ENCODE measurements around the gene IPO5. TPM values are rescaled to one million over a fixed set of nuclear protein-coding genes. Genes with fewer than 3 reads are reported as not detected.

The IPO5 gene
- total and polyA plus RNA-seq, 2 of the 4 experiments (the other 2 are of a cell fraction), result 89.2 to 270 TPM

GRCh38 chr13:97935071-97935470, 18.4 kb upstream of the IPO5 start:
- Histone ChIP-seq H2BK15ac (ENCODE audit: low read depth, low read length) (no peak overlapping the region), H3K4ac (ENCODE audit: low read depth, low read length) (no peak overlapping the region), H2BK120ac (ENCODE audit: low read depth, low read length) (no peak overlapping the region), H3K14ac (replicated peaks; ENCODE audit: low read depth, low read length) (no peak overlapping the region), H4K5ac (ENCODE audit: low read depth, low read length) (no peak overlapping the region), H3K4me3 (ENCODE audit: insufficient read depth, low read depth, low read length) (no peak overlapping the region), H2AK5ac (ENCODE audit: low read depth, low read length) (no peak overlapping the region), H3K79me1 (ENCODE audit: low read depth in 1 of 2, low read length in 2 of 2) (no peaks in the 10 kb centered on the region), H3K4me1 (ENCODE audit: control insufficient read depth, insufficient read depth, low read length) (no peaks in the 10 kb centered on the region), H3K9me1 (ENCODE audit: insufficient read depth, low read length) (no peaks in the 10 kb centered on the region), H2AFZ (replicated peaks; ENCODE audit: low read length, poor library complexity) (no peak overlapping the region), H4K91ac (ENCODE audit: insufficient read depth, low read depth, low read length) (no peak overlapping the region), H4K20me1 (ENCODE audit: insufficient read depth, low read length) (no peaks in the 10 kb centered on the region), H2AK9ac (replicated peaks; ENCODE audit: low read depth, low read length, poor library complexity) (no peak overlapping the region), H3K9ac (ENCODE audit: low read depth, low read length) (no peak overlapping the region), H2BK5ac (ENCODE audit: low read depth, low read length, poor library complexity, severe bottlenecking) (no peak overlapping the region), H3K27ac (ENCODE audit: insufficient read depth, low read length) (no peak overlapping the region), H3K56ac (ENCODE audit: extremely low read depth, insufficient read depth, low read length) (no peak overlapping the region), H4K8ac (ENCODE audit: low read depth in 2 of 2, low read length in 2 of 2) (no peak overlapping the region), H3K23ac (ENCODE audit: low read depth, low read length) (no peak overlapping the region), H3K18ac (ENCODE audit: low read depth, low read length) (no peak overlapping the region), H2BK20ac (ENCODE audit: low read depth, low read length) (no peak overlapping the region), H3K4me2 (ENCODE audit: low read depth, low read length) (no peak overlapping the region), H3K27me3 (ENCODE audit: control insufficient read depth, insufficient read depth, low read length) (no peaks in the 10 kb centered on the region), H3K36me3 (ENCODE audit: control insufficient read depth, insufficient read depth, low read length) (no peaks in the 10 kb centered on the region), H3K9me3 (ENCODE audit: control insufficient read depth, insufficient read depth, low read length) (no peaks in the 10 kb centered on the region)
- no TSS peak for BruUV-seq (replicated peaks)
- dilution Hi-C loops (cut with HindIII; ENCODE audit: low sequenced_read_pairs, unreplicated experiment) (no loop called here), in situ Hi-C loops (cut with MboI; ENCODE audit: low sequenced_read_pairs) (no loop called here), intact Hi-C loops (cut with micrococcal nuclease) (no loop called here)
- DNase-seq (no peak), ATAC-seq (ENCODE audit: low read depth) (no peak)
- ChIA-PET POLR2A (ENCODE audit: unreplicated experiment) (no interaction called here), CTCF (no interaction called here)
- WGBS, 2 experiments (ENCODE audit: extremely low coverage in 2 of 2, insufficient read length in 1 of 2), result no CpG with 5 or more reads among the region's 2 CpGs
- TF ChIP-seq FOS (IDR thresholded peaks at IDR 0.05; ENCODE audit: low read depth, low read length), result no peak
- no peak for TF ChIP-seq CHD1 (IDR thresholded peaks at IDR 0.05; ENCODE audit: low read depth, low read length)
- no peak for TF ChIP-seq CTCF (conservative IDR thresholded peaks at IDR 0.05; ENCODE audit: low read depth, low read length)
- TF ChIP-seq BHLHE40 (IDR thresholded peaks at IDR 0.05; ENCODE audit: low read depth, low read length), result no peak
- no peak for TF ChIP-seq RAD21 (IDR thresholded peaks at IDR 0.05; ENCODE audit: low read length)
- TF ChIP-seq, protein P1, sequence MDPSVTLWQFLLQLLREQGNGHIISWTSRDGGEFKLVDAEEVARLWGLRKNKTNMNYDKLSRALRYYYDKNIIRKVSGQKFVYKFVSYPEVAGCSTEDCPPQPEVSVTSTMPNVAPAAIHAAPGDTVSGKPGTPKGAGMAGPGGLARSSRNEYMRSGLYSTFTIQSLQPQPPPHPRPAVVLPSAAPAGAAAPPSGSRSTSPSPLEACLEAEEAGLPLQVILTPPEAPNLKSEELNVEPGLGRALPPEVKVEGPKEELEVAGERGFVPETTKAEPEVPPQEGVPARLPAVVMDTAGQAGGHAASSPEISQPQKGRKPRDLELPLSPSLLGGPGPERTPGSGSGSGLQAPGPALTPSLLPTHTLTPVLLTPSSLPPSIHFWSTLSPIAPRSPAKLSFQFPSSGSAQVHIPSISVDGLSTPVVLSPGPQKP (IDR thresholded peaks at IDR 0.05; ENCODE audit: borderline replicate concordance, low read depth, low read length), result no peak
- TF ChIP-seq NFE2L2 (IDR thresholded peaks at IDR 0.05; ENCODE audit: low read depth, low read length), result no peak
- TF ChIP-seq, protein P2, sequence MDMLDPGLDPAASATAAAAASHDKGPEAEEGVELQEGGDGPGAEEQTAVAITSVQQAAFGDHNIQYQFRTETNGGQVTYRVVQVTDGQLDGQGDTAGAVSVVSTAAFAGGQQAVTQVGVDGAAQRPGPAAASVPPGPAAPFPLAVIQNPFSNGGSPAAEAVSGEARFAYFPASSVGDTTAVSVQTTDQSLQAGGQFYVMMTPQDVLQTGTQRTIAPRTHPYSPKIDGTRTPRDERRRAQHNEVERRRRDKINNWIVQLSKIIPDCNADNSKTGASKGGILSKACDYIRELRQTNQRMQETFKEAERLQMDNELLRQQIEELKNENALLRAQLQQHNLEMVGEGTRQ (IDR thresholded peaks at IDR 0.05; ENCODE audit: low read depth, low read length), result no peak
- no peak for TF ChIP-seq MXI1 (IDR thresholded peaks at IDR 0.05; ENCODE audit: borderline replicate concordance, low read depth, low read length)
- TF ChIP-seq RCOR1 (IDR thresholded peaks at IDR 0.05; ENCODE audit: insufficient replicate concordance, low read length), result no peak
- TF ChIP-seq MAFK (IDR thresholded peaks at IDR 0.05; ENCODE audit: low read depth, low read length), result no peak
- no peak for TF ChIP-seq POLR2A (IDR thresholded peaks at IDR 0.05; ENCODE audit: low read depth, low read length)
- TF ChIP-seq CEBPB (IDR thresholded peaks at IDR 0.05; ENCODE audit: low read depth, low read length), result no peak
- TF ChIP-seq RFX5 (IDR thresholded peaks at IDR 0.05; ENCODE audit: low read depth, low read length), result no peak
- TF ChIP-seq SMC3 (IDR thresholded peaks at IDR 0.05; ENCODE audit: low read depth, low read length), result no peak

Data from IMR-90 (cell line).